ENCODE data around the gene STK32B. TPM values are rescaled to one million over a fixed set of nuclear protein-coding genes. Genes with fewer than 3 reads are reported as not detected.
"Not testable (repeated sequence)": the region's sequence is repeated elsewhere in the genome, so short reads cannot be mapped to it uniquely, and the experiment has no call there.

Gene STK32B
- total RNA-seq, 2 donors from 2014 or later = 0.09 to 7.3 TPM

DNA sequence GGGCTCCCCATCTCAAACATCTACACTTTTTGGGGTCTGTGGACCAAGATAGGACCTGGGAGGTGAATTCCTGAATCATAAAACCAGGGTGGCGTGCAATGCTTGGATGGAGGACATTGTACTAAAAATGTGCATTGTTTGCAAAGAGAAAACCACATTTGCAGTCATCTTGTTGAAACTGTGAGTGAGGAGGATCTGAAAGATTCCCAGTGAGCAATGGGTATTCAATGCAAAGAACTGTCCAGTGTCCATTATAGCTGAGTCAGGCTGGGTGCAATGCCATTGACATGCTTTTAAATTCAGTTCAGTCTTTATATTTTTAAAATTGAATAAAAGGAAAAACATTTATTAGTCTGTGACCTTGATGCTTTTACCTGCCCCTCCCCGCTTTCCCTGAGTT, 215.7 kb downstream of the STK32B start:
- Histone ChIP-seq H3K4me3 (no peak overlapping the region), H3K27me3 (replicated peaks; ENCODE audit: insufficient read depth) (no peaks in the 10 kb centered on the region), H3K36me3 (no peaks in the 10 kb centered on the region), H3K4me1 (replicated peaks) (no peaks in the 10 kb centered on the region), H3K27ac (no peak overlapping the region), H3K9me3 (no peaks in the 10 kb centered on the region)
- WGBS = 80% methylated on average over 2 of the region's 2 CpGs
- DNase-seq (ENCODE audit: low spot score) = no peak
- TF ChIP-seq POLR2AphosphoS5 (IDR thresholded peaks at IDR 0.05) (no peak), POLR2A (IDR thresholded peaks at IDR 0.05) (no peak)
- TF ChIP-seq, protein P1, sequence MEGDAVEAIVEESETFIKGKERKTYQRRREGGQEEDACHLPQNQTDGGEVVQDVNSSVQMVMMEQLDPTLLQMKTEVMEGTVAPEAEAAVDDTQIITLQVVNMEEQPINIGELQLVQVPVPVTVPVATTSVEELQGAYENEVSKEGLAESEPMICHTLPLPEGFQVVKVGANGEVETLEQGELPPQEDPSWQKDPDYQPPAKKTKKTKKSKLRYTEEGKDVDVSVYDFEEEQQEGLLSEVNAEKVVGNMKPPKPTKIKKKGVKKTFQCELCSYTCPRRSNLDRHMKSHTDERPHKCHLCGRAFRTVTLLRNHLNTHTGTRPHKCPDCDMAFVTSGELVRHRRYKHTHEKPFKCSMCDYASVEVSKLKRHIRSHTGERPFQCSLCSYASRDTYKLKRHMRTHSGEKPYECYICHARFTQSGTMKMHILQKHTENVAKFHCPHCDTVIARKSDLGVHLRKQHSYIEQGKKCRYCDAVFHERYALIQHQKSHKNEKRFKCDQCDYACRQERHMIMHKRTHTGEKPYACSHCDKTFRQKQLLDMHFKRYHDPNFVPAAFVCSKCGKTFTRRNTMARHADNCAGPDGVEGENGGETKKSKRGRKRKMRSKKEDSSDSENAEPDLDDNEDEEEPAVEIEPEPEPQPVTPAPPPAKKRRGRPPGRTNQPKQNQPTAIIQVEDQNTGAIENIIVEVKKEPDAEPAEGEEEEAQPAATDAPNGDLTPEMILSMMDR (IDR thresholded peaks at IDR 0.05) = no peak
- intact Hi-C loops (cut with DNase I) = no loop called here

DNA sequence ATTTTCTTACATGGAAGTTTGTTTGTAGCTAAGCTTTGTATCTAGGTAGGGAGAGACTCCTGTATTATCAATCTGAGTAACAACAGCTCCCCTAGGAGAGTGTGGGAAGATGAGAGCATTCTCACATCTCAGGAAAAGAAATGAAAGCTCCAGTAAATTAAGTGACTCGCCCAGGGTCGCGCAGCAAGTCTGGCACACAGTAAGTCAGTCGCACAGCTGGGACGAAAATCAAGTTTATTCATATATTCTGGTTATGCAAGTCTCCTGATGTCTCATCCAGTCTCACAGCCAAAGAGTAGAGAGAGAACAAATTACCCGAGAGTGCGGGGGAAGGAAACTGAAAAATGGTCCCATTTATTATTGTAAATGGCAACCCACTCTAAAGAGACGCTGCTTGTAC, 216.1 kb downstream of the STK32B start:
- no peak for DNase-seq (ENCODE audit: low spot score)
- 86% methylated on average over 8 of the region's 8 CpGs for WGBS
- Histone ChIP-seq H3K36me3 (no peaks in the 10 kb centered on the region), H3K4me1 (replicated peaks) (no peaks in the 10 kb centered on the region), H3K4me3 (no peak overlapping the region), H3K27me3 (replicated peaks; ENCODE audit: insufficient read depth) (no peaks in the 10 kb centered on the region), H3K27ac (no peak overlapping the region), H3K9me3 (no peaks in the 10 kb centered on the region)
- TF ChIP-seq POLR2AphosphoS5 (IDR thresholded peaks at IDR 0.05) = no peak
- TF ChIP-seq, protein P1 (IDR thresholded peaks at IDR 0.05) = no peak
- TF ChIP-seq POLR2A (IDR thresholded peaks at IDR 0.05) = no peak
- intact Hi-C loops (cut with DNase I) = no loop called here

DNA sequence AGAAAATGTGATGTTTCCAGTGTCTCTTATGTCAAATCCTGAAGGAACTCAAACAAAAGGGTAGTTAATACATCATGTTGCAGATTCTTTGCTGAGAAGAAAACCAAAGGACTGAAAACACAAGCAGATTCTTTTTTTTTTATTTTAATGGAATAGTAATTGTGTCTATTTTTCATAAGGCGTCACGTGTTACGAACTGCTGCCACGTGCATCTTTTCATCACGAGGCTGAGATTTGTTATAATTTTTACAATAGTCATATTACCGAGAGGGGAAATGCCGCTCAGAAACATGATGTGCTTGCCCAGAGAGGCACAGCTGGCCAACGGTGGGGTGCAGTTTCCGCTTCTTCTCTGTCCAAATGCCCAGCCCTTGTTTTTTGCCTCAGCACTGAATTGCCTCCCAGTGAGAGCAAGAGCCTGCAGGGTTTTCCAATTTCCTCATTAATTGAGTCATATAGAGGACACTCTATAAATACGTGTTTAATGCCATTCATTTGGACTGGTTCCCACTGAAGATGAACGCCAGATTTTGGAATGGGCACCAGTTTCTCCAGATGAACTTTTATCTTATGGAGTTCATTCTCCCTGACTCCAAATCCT, 225.3 kb downstream of the STK32B start:
- H3K4me3 ChIP-seq = no peak overlapping the region
- WGBS = 73% methylated on average over 11 of the region's 11 CpGs
- H3K9me3 ChIP-seq = no peaks in the 10 kb centered on the region
- no peaks in the 10 kb centered on the region for H3K36me3 ChIP-seq
- intact Hi-C loops (cut with DNase I) = no loop called here
- no peak overlapping the region for H3K27ac ChIP-seq
- H3K27me3 ChIP-seq (replicated peaks; ENCODE audit: insufficient read depth) = no peaks in the 10 kb centered on the region
- TF ChIP-seq POLR2A (IDR thresholded peaks at IDR 0.05) (no peak), POLR2AphosphoS5 (IDR thresholded peaks at IDR 0.05) (no peak)
- TF ChIP-seq, protein P1 (IDR thresholded peaks at IDR 0.05) = no peak
- no peaks in the 10 kb centered on the region for H3K4me1 ChIP-seq (replicated peaks)
- DNase-seq (ENCODE audit: low spot score) = no peak

DNA sequence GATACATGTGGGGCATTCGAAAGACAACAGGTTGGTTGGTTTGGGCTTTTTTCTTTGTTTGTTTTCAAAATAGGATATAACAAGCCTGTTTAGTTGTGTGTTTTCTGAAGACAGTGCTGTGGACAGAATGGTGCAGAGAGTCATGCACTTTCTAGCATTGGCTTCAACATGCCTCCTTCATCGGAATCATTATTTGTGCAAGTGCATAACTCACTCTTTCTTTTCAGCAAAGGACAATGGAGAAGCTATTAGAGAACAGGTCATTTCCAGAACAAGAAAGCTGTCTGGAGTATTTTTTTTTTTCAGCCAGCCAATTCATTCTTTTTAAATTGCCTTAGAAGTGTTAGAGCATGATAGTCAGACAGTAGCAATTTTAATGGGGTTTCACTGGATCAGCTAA, 225.8 kb downstream of the STK32B start:
- TF ChIP-seq POLR2A (IDR thresholded peaks at IDR 0.05) (no peak), POLR2AphosphoS5 (IDR thresholded peaks at IDR 0.05) (no peak)
- TF ChIP-seq, protein P1 (IDR thresholded peaks at IDR 0.05) = no peak
- Histone ChIP-seq H3K4me3 (no peak overlapping the region), H3K27ac (no peak overlapping the region), H3K9me3 (no peaks in the 10 kb centered on the region), H3K4me1 (replicated peaks) (no peaks in the 10 kb centered on the region), H3K27me3 (replicated peaks; ENCODE audit: insufficient read depth) (no peaks in the 10 kb centered on the region), H3K36me3 (no peaks in the 10 kb centered on the region)
- no peak for DNase-seq (ENCODE audit: low spot score)
- intact Hi-C loops (cut with DNase I) = no loop called here
- WGBS = 67% methylated on average over 2 of the region's 2 CpGs

DNA sequence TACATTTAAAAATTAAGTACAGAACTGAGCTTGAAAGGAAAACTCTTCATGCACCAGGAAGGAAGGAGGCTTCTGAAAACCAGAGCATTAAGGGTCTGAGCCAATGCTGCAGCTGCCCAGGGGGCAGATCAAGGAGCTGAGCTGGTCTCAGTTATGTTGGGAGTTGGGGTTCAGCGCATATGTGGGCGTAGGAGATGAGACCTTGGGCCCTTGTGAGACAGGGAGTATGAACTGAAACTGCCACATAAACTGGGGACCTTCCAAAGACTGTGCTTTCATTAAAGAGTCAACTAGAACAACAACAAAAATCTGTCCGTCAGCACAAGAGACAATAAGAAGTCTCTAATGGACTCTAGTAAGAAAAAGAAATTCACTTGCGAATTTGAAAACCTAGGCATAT, 226.9 kb downstream of the STK32B start:
- 89% methylated on average over 4 of the region's 4 CpGs for WGBS
- H3K4me3 ChIP-seq = no peak overlapping the region
- DNase-seq (ENCODE audit: low spot score) = no peak
- TF ChIP-seq, protein P1 (IDR thresholded peaks at IDR 0.05) = no peak
- no peak for TF ChIP-seq POLR2A (IDR thresholded peaks at IDR 0.05)
- TF ChIP-seq POLR2AphosphoS5 (IDR thresholded peaks at IDR 0.05) = no peak
- no peaks in the 10 kb centered on the region for H3K9me3 ChIP-seq
- H3K4me1 ChIP-seq (replicated peaks) = no peaks in the 10 kb centered on the region
- H3K27ac ChIP-seq = no peak overlapping the region
- intact Hi-C loops (cut with DNase I) = no loop called here
- H3K36me3 ChIP-seq = no peaks in the 10 kb centered on the region
- H3K27me3 ChIP-seq (replicated peaks; ENCODE audit: insufficient read depth) = no peaks in the 10 kb centered on the region

DNA sequence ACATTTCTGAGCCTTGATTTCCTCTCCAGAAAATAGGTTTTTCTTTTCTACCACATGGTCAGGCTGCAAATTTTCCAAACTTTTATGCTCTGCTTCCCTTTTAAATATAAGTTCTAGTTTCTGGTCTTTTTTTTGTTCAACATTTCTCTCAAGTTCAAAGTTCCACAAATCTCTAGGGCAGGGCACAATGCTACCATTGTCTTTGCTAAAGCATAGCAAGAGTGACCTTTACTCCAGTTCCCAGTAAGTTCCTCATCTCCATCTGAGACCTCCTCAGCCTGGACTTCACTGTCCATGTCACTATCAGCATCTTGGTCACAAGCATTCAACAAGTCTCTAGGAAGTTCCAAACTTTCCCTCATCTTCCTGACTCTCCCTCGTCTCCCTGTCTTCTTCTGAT, 228.8 kb downstream of the STK32B start:
- H3K27ac ChIP-seq; intact Hi-C loops (cut with DNase I); H3K9me3 ChIP-seq; H3K4me3 ChIP-seq; H3K36me3 ChIP-seq; H3K4me1 ChIP-seq (replicated peaks); DNase-seq (ENCODE audit: low spot score); H3K27me3 ChIP-seq (replicated peaks; ENCODE audit: insufficient read depth): not testable (repeated sequence)
- WGBS = 74% methylated on average over 1 of the region's 1 CpG
